Lung (tissue), 12 donors: Measurements from ENCODE around the gene ASTL. TPM values are rescaled to one million over a fixed set of nuclear protein-coding genes. Genes with fewer than 3 reads are reported as not detected.

ENCODE experiments used
- ATAC-seq: fragments of 200-7000 bp; cut with Tn5 transposase; one replicate; pipeline ENCODE4 v1.9.1; 2020; ENCODE audit warnings: moderate number of reproducible peaks; ENCODE audit not compliant: insufficient read depth, low FRiP score
- DNase-seq, 3 donors: peaks; one replicate each; pipeline ENCODE4 v3.0.0-alpha.2; 2013 to 2017
- H3K27ac ChIP-seq, 2 donors: one replicate each; pipeline ENCODE4 v1.5.1; 2013; ENCODE audit warnings: mild to moderate bottlenecking in 2 of 2, moderate library complexity in 2 of 2, control low read depth in 1 of 2, inconsistent platforms in 1 of 2, low read depth in 1 of 2, low read length in 1 of 2
- H3K27me3 ChIP-seq, 3 donors: one replicate each; pipeline ENCODE4 v1.5.1; 2013; ENCODE audit warnings: low read length in 2 of 3; ENCODE audit not compliant: control insufficient read depth in 3 of 3, insufficient read depth in 3 of 3
- H3K36me3 ChIP-seq, 4 donors: one replicate each; pipeline ENCODE4 v1.5.1; 2013; ENCODE audit warnings: low read length in 4 of 4, mild to moderate bottlenecking in 1 of 4, moderate library complexity in 1 of 4; ENCODE audit not compliant: control insufficient read depth in 4 of 4, insufficient read depth in 4 of 4
- H3K4me1 ChIP-seq, 5 donors: one replicate each; pipeline ENCODE4 v1.5.1; 2013; ENCODE audit warnings: low read length in 5 of 5, mild to moderate bottlenecking in 2 of 5, moderate library complexity in 1 of 5; ENCODE audit not compliant: control insufficient read depth in 5 of 5, insufficient read depth in 5 of 5
- H3K4me3 ChIP-seq: one replicate; pipeline ENCODE4 v1.5.1; 2013; ENCODE audit warnings: mild to moderate bottlenecking, control low read depth, moderate library complexity
- H3K9ac ChIP-seq, 2 donors: one replicate each; pipeline ENCODE4 v1.5.1; 2013; ENCODE audit warnings: low read length in 2 of 2, control low read depth in 1 of 2; ENCODE audit not compliant: insufficient read depth in 1 of 2
- H3K9me3 ChIP-seq, 4 donors: one replicate each; pipeline ENCODE4 v1.5.1; 2013; ENCODE audit warnings: low read length in 3 of 4, mild to moderate bottlenecking in 1 of 4, moderate library complexity in 1 of 4; ENCODE audit not compliant: control insufficient read depth in 4 of 4, insufficient read depth in 3 of 4
- CTCF ChIP-seq: IDR thresholded peaks from 2 replicates; pipeline ENCODE4 v1.5.1; 2012; ENCODE audit warnings: mild to moderate bottlenecking; ENCODE audit errors: control extremely low read depth, extremely low read depth
- WGBS, 2 donors: extraction: QIAGEN DNeasy Blood & Tissue Kit; methylation state at CpG; one replicate each; pipeline ENCODE4 v1.1.7; 2013; 5-methylcytosine and 5-hydroxymethylcytosine counted together
- polyA plus RNA-seq, 2 donors: library from polyadenylated mRNA; stranded (reverse); fragments of 200-250 nt; gene quantifications; one replicate each; pipeline ENCODE4 v1.2.1, GENCODE V29; 2013
- total RNA-seq, 2 donors: library from RNA; depleted of rRNA in 1 of 2; stranded (reverse); fragments of >200 nt in 1 of 2; gene quantifications; one replicate each; pipeline ENCODE4 v1.2.1, GENCODE V29; 2014 to 2021
- donor health status: control.
- donor health status: control.
- donor health status: Bipolar disorder and iron deficiency.
- donor health status: healthy.
- donor health status: DM: yes; HTN: yes; CAD: no.

The ASTL gene
- total and polyA plus RNA-seq, 4 donors = 0.14 to 0.34 TPM; not detected in 2

- TF ChIP-seq CTCF = no peak
- Histone ChIP-seq H3K9me3 (peaks cover 0 to 11% (median 3%) of the 10 kb centered on the region in 4 donors), H3K36me3 (no peaks in the 10 kb centered on the region), H3K9ac (no peak overlapping the region), H3K4me3 (no peak overlapping the region), H3K4me1 (peaks cover 0 to 7% (median 5%) of the 10 kb centered on the region in 5 donors), H3K27ac (no peak overlapping the region), H3K27me3 (no peaks in the 10 kb centered on the region)
- ATAC-seq (no peak), DNase-seq (peak in 2 of 3 donors; percentile 4 to 41)
- WGBS, 2 donors = 25 to 30% methylated on average over 6 of the region's 6 CpGs
These were observed 34.4 kb downstream of the ASTL start for GRCh38 chr2:96103761-96104486.

GRCh38 chr2:96103187-96103601, 35.1 kb downstream of the ASTL start:
- Histone ChIP-seq H3K4me3 (no peak overlapping the region), H3K9ac (no peak overlapping the region), H3K27me3 (no peaks in the 10 kb centered on the region), H3K36me3 (no peaks in the 10 kb centered on the region), H3K27ac (no peak overlapping the region), H3K4me1 (no peaks in the 10 kb centered on the region), H3K9me3 (peaks cover 0 to 11% (median 3%) of the 10 kb centered on the region in 4 donors)
- TF ChIP-seq CTCF = no peak
- WGBS, 2 donors = 78 to 86% methylated on average over 8 of the region's 8 CpGs
- DNase-seq (peak in 1 of 3 donors; percentile 8), ATAC-seq (no peak)

- Histone ChIP-seq H3K9ac (no peak overlapping the region), H3K4me1 (peaks cover 0 to 2% (median 0%) of the 10 kb centered on the region in 5 donors), H3K9me3 (peaks cover 0 to 11% (median 3%) of the 10 kb centered on the region in 4 donors), H3K36me3 (no peaks in the 10 kb centered on the region), H3K27ac (no peak overlapping the region), H3K27me3 (no peaks in the 10 kb centered on the region), H3K4me3 (no peak overlapping the region)
- DNase-seq (peak in 1 of 3 donors; percentile 9), ATAC-seq (no peak)
- 96 to 97% methylated on average over 15 of the region's 15 CpGs for WGBS, 2 donors
- no peak for TF ChIP-seq CTCF
These were observed 35.6 kb downstream of the ASTL start for GRCh38 chr2:96102596-96103186.
